Heart left ventricle (tissue), 13 donors: ENCODE measurements around the gene ZMYM3.

Experiments used
- POLR2A ChIP-seq, 2 donors: fragments of 450-650 bp; IDR thresholded peaks; one replicate each; pipeline ENCODE4 v1.6.1; 2017; ENCODE audit warnings: antibody characterized with exemption in 2 of 2, mild to moderate bottlenecking in 2 of 2, moderate library complexity in 2 of 2
- TF ChIP-seq, protein P1 (sequence below), 12 donors: fragments of 200-600 bp; sonication (generic) in 4 of 12; IDR thresholded peaks; one replicate each; pipeline versions ENCODE4 v1.5.0 to v1.8.0; 2018 to 2022; ENCODE audit warnings: antibody characterized with exemption in 12 of 12, mild to moderate bottlenecking in 5 of 12
- donor health status: ischemic (EF 13 %, LVEDD 7.1; RV severe dilation, severe dysfunction).
- donor health status: DM: no; HTN: yes; CAD: no.
- donor health status: DM: no; HTN: no; CAD: no.
- donor health status: ischemic (EF 25% LVEDD 6.9; RV normal size, moderate dysfunction).
- donor health status: ischemic (EF 25% LVEDD 5.7; RV mildly dilated, moderate dysfunction).
- donor health status: ischemic (EF 35%, LVEDD 5.7; RV mildly dilated, moderate dysfunction).
- donor health status: nonischemic (EF 11% LVEDD 7.7; RV severe dilation, severe dysfunction).
- donor health status: DM: yes; HTN: yes; CAD: no.
- donor health status: PGD.
- donor health status: ischemic (EF 29% LVEDD 5.4; RV normal size, mild dysfunction).
- donor health status: nonischemic (EF 23%, LVEDD 6.1; RV moderate dilation, normal function).

DNA sequence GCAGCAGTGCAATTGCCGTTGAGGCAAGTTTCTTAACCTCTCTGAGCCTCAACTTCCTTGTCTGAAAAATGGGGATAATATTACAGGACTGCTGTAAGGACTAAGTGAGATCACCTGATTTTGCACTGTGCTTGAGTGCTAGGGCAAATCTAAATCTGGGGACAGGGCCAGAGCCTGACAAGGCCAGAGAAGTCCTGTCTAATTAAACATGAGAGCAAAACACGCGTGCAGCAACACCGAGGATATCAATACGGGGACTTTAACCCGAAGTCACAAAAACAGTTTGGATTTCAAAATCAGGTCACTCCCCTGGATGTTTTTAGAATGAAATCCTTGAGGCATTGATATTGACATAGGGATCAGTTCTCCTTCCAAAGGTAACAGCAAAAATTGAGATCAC is 36.6 kb downstream of the ZMYM3 start:
- TF ChIP-seq POLR2A (IDR thresholded peaks at IDR 0.05): no peak
- TF ChIP-seq, protein P1, sequence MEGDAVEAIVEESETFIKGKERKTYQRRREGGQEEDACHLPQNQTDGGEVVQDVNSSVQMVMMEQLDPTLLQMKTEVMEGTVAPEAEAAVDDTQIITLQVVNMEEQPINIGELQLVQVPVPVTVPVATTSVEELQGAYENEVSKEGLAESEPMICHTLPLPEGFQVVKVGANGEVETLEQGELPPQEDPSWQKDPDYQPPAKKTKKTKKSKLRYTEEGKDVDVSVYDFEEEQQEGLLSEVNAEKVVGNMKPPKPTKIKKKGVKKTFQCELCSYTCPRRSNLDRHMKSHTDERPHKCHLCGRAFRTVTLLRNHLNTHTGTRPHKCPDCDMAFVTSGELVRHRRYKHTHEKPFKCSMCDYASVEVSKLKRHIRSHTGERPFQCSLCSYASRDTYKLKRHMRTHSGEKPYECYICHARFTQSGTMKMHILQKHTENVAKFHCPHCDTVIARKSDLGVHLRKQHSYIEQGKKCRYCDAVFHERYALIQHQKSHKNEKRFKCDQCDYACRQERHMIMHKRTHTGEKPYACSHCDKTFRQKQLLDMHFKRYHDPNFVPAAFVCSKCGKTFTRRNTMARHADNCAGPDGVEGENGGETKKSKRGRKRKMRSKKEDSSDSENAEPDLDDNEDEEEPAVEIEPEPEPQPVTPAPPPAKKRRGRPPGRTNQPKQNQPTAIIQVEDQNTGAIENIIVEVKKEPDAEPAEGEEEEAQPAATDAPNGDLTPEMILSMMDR (IDR thresholded peaks at IDR 0.05): no peak
